Liver (tissue), 3 donors: ENCODE results near the gene ALDH1L1.

Experiments used
- CTCF ChIP-seq: fragments of 150-350 bp; IDR thresholded peaks from 2 replicates; pipeline ENCODE4 v1.5.1; 2017; ENCODE audit warnings: improper control_type of control experiment, low read depth, low read length; ENCODE audit not compliant: missing input control
- EGR1 ChIP-seq, 2 donors: IDR thresholded peaks; 2 replicates each; pipeline ENCODE4 v1.6.1; 2016 to 2018; ENCODE audit warnings: antibody characterized with exemption in 2 of 2, low read depth in 2 of 2
- FOXA1 ChIP-seq: IDR thresholded peaks from 2 replicates; pipeline ENCODE4 v1.6.1; 2016; ENCODE audit warnings: antibody characterized with exemption
- RAD21 ChIP-seq, 2 donors: IDR thresholded peaks; 2 replicates each; pipeline ENCODE4 v1.6.1; 2016; ENCODE audit warnings: antibody characterized with exemption in 2 of 2, mild to moderate bottlenecking in 2 of 2
- SP1 ChIP-seq: IDR thresholded peaks from 2 replicates; pipeline ENCODE4 v1.6.1; 2018; ENCODE audit warnings: antibody characterized with exemption, mild to moderate bottlenecking
- TAF1 ChIP-seq: conservative IDR thresholded peaks from 2 replicates; pipeline ENCODE4 v1.6.1; 2016; ENCODE audit warnings: antibody characterized with exemption, mild to moderate bottlenecking
- YY1 ChIP-seq: IDR thresholded peaks from 2 replicates; pipeline ENCODE4 v1.6.1; 2016; ENCODE audit warnings: antibody characterized with exemption, mild to moderate bottlenecking
- TF ChIP-seq, protein P1 (sequence below): IDR thresholded peaks from 2 replicates; pipeline ENCODE4 v1.6.1; 2016; ENCODE audit warnings: antibody characterized with exemption
- TF ChIP-seq, protein P2 (sequence below): IDR thresholded peaks from 2 replicates; pipeline ENCODE4 v1.6.1; 2016; ENCODE audit warnings: antibody characterized with exemption
- donor health status: healthy.
- donor health status: healthy.

GRCh38 chr3:126155280-126155640 is 25.1 kb downstream of the ALDH1L1 start:
- TF ChIP-seq RAD21 (IDR thresholded peaks at IDR 0.05) (no peak), CTCF (no peak), EGR1 (IDR thresholded peaks at IDR 0.05; ENCODE audit: low read depth in 2 of 2) (no peak), FOXA1 (no peak), TAF1 (no peak), SP1 (no peak), YY1 (no peak)
- TF ChIP-seq, protein P1, sequence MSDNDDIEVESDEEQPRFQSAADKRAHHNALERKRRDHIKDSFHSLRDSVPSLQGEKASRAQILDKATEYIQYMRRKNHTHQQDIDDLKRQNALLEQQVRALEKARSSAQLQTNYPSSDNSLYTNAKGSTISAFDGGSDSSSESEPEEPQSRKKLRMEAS, result no peak
- TF ChIP-seq, protein P2, sequence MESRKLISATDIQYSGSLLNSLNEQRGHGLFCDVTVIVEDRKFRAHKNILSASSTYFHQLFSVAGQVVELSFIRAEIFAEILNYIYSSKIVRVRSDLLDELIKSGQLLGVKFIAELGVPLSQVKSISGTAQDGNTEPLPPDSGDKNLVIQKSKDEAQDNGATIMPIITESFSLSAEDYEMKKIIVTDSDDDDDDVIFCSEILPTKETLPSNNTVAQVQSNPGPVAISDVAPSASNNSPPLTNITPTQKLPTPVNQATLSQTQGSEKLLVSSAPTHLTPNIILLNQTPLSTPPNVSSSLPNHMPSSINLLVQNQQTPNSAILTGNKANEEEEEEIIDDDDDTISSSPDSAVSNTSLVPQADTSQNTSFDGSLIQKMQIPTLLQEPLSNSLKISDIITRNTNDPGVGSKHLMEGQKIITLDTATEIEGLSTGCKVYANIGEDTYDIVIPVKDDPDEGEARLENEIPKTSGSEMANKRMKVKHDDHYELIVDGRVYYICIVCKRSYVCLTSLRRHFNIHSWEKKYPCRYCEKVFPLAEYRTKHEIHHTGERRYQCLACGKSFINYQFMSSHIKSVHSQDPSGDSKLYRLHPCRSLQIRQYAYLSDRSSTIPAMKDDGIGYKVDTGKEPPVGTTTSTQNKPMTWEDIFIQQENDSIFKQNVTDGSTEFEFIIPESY, result no peak
